ENCODE data around the gene EPHA4. TPM values are rescaled to one million over a fixed set of nuclear protein-coding genes. Genes with fewer than 3 reads are reported as not detected.

Gene EPHA4
- total and polyA plus RNA-seq, 9 donors, result 11.3 to 39.3 (median 24.9) TPM

DNA sequence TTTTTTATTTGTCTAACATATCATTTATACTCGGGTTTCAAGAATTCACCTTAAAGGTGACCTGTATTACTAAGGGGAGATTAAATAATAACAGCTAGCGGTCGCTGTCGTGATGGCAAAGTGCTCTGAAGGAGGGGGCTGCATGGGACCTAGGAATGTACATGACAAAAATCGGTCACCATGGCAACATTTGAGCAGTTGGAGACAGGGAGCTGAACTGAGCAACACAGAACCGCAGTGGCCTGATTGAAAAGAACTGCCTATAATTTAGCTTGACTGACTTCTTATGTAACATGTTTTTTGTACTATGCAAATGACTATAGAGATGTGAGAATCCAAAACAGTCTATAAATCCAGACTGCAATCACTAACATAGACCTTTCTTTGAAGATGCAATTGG lies 34.3 kb upstream of the EPHA4 start:
- 71 to 73% (median 73%) methylated on average over 6 of the region's 6 CpGs for WGBS, 3 donors
- no peaks in the 10 kb centered on the region for H3K9me3 ChIP-seq
- H3K27ac ChIP-seq, result no peak overlapping the region
- no peak overlapping the region for H3K4me3 ChIP-seq
- no peak for DNase-seq
- H3K36me3 ChIP-seq, result no peaks in the 10 kb centered on the region
- TF ChIP-seq EP300 (IDR thresholded peaks at IDR 0.05), result no peak
- no peak for TF ChIP-seq POLR2A (IDR thresholded peaks at IDR 0.05)
- TF ChIP-seq, protein P1, sequence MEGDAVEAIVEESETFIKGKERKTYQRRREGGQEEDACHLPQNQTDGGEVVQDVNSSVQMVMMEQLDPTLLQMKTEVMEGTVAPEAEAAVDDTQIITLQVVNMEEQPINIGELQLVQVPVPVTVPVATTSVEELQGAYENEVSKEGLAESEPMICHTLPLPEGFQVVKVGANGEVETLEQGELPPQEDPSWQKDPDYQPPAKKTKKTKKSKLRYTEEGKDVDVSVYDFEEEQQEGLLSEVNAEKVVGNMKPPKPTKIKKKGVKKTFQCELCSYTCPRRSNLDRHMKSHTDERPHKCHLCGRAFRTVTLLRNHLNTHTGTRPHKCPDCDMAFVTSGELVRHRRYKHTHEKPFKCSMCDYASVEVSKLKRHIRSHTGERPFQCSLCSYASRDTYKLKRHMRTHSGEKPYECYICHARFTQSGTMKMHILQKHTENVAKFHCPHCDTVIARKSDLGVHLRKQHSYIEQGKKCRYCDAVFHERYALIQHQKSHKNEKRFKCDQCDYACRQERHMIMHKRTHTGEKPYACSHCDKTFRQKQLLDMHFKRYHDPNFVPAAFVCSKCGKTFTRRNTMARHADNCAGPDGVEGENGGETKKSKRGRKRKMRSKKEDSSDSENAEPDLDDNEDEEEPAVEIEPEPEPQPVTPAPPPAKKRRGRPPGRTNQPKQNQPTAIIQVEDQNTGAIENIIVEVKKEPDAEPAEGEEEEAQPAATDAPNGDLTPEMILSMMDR (IDR thresholded peaks at IDR 0.05), result no peak
- intact Hi-C loops (cut with DNase I), result no loop called here
- H3K27me3 ChIP-seq, result no peaks in the 10 kb centered on the region
- no peaks in the 10 kb centered on the region for H3K4me1 ChIP-seq (ENCODE audit: insufficient read depth)

DNA sequence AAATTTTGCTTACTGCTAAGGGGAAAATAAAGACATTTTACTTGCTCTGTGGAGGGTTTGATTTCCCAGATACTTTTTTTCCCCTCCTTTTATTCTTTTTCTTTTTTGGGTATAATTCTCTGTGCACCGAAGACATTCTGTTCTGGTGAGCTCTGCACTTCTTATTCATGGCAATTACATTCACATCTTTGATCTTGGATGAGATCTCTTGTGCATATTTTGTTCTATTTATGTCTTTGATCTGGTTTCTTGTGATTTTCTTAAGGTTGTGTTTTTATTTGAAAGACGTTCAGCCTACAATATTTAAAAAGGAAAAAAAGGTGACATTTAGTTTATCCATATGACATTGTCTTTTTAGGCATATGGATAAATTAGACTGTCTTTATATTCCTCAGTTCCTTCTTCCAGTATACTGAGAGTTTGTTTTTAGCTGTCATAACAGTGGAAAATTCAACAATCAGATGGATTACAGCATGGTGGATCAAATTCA lies 33.7 kb upstream of the EPHA4 start:
- Histone ChIP-seq H3K4me3 (no peak overlapping the region), H3K36me3 (no peaks in the 10 kb centered on the region), H3K4me1 (ENCODE audit: insufficient read depth) (no peaks in the 10 kb centered on the region), H3K27ac (no peak overlapping the region), H3K9me3 (no peaks in the 10 kb centered on the region), H3K27me3 (no peaks in the 10 kb centered on the region)
- no peak for DNase-seq
- WGBS, 3 donors, result 61 to 63% (median 62%) methylated on average over 2 of the region's 2 CpGs
- no peak for TF ChIP-seq POLR2A (IDR thresholded peaks at IDR 0.05)
- TF ChIP-seq EP300 (IDR thresholded peaks at IDR 0.05), result no peak
- TF ChIP-seq, protein P1 (IDR thresholded peaks at IDR 0.05), result no peak
- intact Hi-C loops (cut with DNase I), result no loop called here

DNA sequence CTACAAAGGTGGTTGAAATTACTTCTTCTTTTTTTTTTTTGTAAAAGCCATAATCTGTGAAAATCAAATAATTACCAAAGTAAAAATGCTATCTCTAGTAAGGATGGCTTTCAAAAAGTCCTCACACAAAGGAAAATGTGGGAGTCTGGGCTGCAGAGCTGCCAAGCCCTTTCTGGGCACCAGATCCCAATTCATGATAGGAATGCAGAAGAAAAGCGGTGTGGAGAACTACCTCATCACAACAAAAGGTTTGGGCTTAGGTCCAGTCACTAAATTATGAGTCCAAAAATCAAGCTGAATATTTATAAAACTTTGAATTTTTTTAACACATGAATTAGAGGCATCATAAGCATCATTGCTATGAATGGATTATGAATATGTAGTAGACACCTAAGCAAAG lies 30.8 kb upstream of the EPHA4 start:
- Histone ChIP-seq H3K27me3 (no peaks in the 10 kb centered on the region), H3K36me3 (no peaks in the 10 kb centered on the region), H3K4me3 (no peak overlapping the region), H3K4me1 (ENCODE audit: insufficient read depth) (no peaks in the 10 kb centered on the region), H3K27ac (no peak overlapping the region), H3K9me3 (no peaks in the 10 kb centered on the region)
- TF ChIP-seq, protein P1 (IDR thresholded peaks at IDR 0.05), result no peak
- no peak for TF ChIP-seq POLR2A (IDR thresholded peaks at IDR 0.05)
- no peak for TF ChIP-seq EP300 (IDR thresholded peaks at IDR 0.05)
- 67 to 74% (median 69%) methylated on average over 1 of the region's 1 CpG for WGBS, 3 donors
- no peak for DNase-seq
- intact Hi-C loops (cut with DNase I), result no loop called here

GRCh38 chr2:221601376-221601775 lies 29.3 kb upstream of the EPHA4 start:
- Histone ChIP-seq H3K36me3 (no peaks in the 10 kb centered on the region), H3K27me3 (no peaks in the 10 kb centered on the region), H3K9me3 (no peaks in the 10 kb centered on the region), H3K4me1 (ENCODE audit: insufficient read depth) (no peaks in the 10 kb centered on the region), H3K4me3 (no peak overlapping the region), H3K27ac (no peak overlapping the region)
- no peak for DNase-seq
- TF ChIP-seq POLR2A (IDR thresholded peaks at IDR 0.05), result no peak
- no peak for TF ChIP-seq EP300 (IDR thresholded peaks at IDR 0.05)
- TF ChIP-seq, protein P1 (IDR thresholded peaks at IDR 0.05), result no peak
- intact Hi-C loops (cut with DNase I), result no loop called here
- 79 to 85% (median 80%) methylated on average over 3 of the region's 3 CpGs for WGBS, 3 donors

All from ovary (tissue), 9 donors.